GM12878 (cell line): ENCODE measurements around the gene ZNF763. TPM values are rescaled to one million over a fixed set of nuclear protein-coding genes. Genes with fewer than 3 reads are reported as not detected.
A peak's percentile ranks its signal among the peaks of the same experiment; 100 is the strongest.

Source experiments
- ATAC-seq: fragments of 200-7000 bp; cut with Tn5 transposase; 3 replicates; pipeline ENCODE4 v1.9.1; 2020; ENCODE audit warnings: mild to moderate bottlenecking, moderate library complexity
- BruUV-seq: library from RNA; stranded (reverse); fragments of 400-500 nt; replicated peaks from 2 replicates; lab custom pipeline; 2021; lab: Mats Ljungman, UMichigan
- CTCF ChIA-PET: fragments of 300-600 bp; sonication (Branson Sonifier 250); formaldehyde crosslinking; extraction: SDS; loops from one replicate; lab custom pipeline; 2021; ENCODE audit warnings: inconsistent platforms; lab: Yijun Ruan, JAX
- POLR2A ChIA-PET: fragments of 350-600 bp; formaldehyde crosslinking; extraction: SDS; loops from one replicate; lab custom pipeline; 2021; ENCODE audit warnings: inconsistent platforms; lab: Charles Lee
- RAD21 ChIA-PET: fragments of 300-600 bp; sonication (Branson Sonifier 250); formaldehyde crosslinking; loops from one replicate; lab custom pipeline; 2023; ENCODE audit warnings: antibody characterized with exemption; ENCODE audit not compliant: unreplicated experiment; lab: Charles Lee
- SMC1A ChIA-PET: fragments of 300-600 bp; sonication (Branson Sonifier 250); formaldehyde crosslinking; loops from one replicate; lab custom pipeline; 2023; ENCODE audit not compliant: unreplicated experiment, uncharacterized antibody; lab: Charles Lee
- DNase-seq: peaks from one replicate; pipeline ENCODE4 v3.0.0-alpha.2; 2011; ENCODE audit warnings: low read depth, low spot score
- FAIRE-seq: peaks from 3 replicates; lab custom pipeline; 2011; peaks lifted over from hg19 to GRCh38; lab: Jason Lieb, UNC
- H2AFZ ChIP-seq: 2 replicates; pipeline ENCODE4 v1.6.0; 2011; ENCODE audit warnings: low read depth, low read length, control low read depth; ENCODE audit not compliant: control insufficient read depth
- H3K27ac ChIP-seq: 2 replicates; pipeline ENCODE4 v1.5.1; 2011; ENCODE audit warnings: control low read depth; ENCODE audit not compliant: control insufficient read depth, insufficient read depth
- H3K27me3 ChIP-seq, 2 experiments: replicated peaks in 1 of 2; 2 replicates each; pipeline versions ENCODE4 v1.6.0 to v1.6.1; 2011; ENCODE audit warnings: low read length in 1 of 2; ENCODE audit not compliant: control insufficient read depth in 2 of 2, insufficient read depth in 2 of 2
- H3K36me3 ChIP-seq, 2 experiments: 2 replicates each; pipeline ENCODE4 v1.5.1; 2011; ENCODE audit warnings: low read length in 1 of 2; ENCODE audit not compliant: control insufficient read depth in 2 of 2, insufficient read depth in 2 of 2
- H3K4me1 ChIP-seq: 2 replicates; pipeline ENCODE4 v1.6.1; 2011; ENCODE audit warnings: mild to moderate bottlenecking, low read length, moderate library complexity, mixed read lengths; ENCODE audit not compliant: control insufficient read depth, insufficient read depth
- H3K4me2 ChIP-seq: 2 replicates; pipeline ENCODE4 v1.6.0; 2011; ENCODE audit warnings: control low read depth; ENCODE audit not compliant: control insufficient read depth, insufficient read depth
- H3K4me3 ChIP-seq: fragments of 200-600 bp; sonication (generic); 2 replicates; pipeline ENCODE4 v1.5.1; 2016
- H3K79me2 ChIP-seq: 2 replicates; pipeline ENCODE4 v1.6.0; 2011; ENCODE audit warnings: low read length; ENCODE audit not compliant: control insufficient read depth, insufficient read depth
- H3K9ac ChIP-seq: 2 replicates; pipeline ENCODE4 v1.8.0; 2011; ENCODE audit warnings: low read length, control low read depth, mixed read lengths; ENCODE audit not compliant: control insufficient read depth, insufficient read depth
- H3K9me3 ChIP-seq: replicated peaks from 3 replicates; pipeline ENCODE4 v1.5.1; 2011; ENCODE audit warnings: mild to moderate bottlenecking, low read length; ENCODE audit not compliant: control insufficient read depth, insufficient read depth
- H4K20me1 ChIP-seq: 2 replicates; pipeline ENCODE4 v1.6.0; 2011; ENCODE audit not compliant: control insufficient read depth, insufficient read depth
- ASH2L ChIP-seq: fragments of 300-600, 200-600 bp; sonication (generic); IDR thresholded peaks from 2 replicates; pipeline ENCODE4 v1.6.1; 2017; ENCODE audit warnings: low read depth, mild to moderate bottlenecking, borderline replicate concordance
- CTCF ChIP-seq, 3 experiments: IDR thresholded peaks in 2 of 3; conservative IDR thresholded peaks in 1 of 3; 2 replicates each; pipeline ENCODE4 v1.5.1; 2011; ENCODE audit warnings: low read depth in 3 of 3, low read length in 3 of 3, mild to moderate bottlenecking in 3 of 3, control low read depth in 2 of 3, moderate library complexity in 2 of 3, inconsistent platforms in 1 of 3, mixed read lengths in 1 of 3; ENCODE audit not compliant: control insufficient read depth in 2 of 3, insufficient read depth in 1 of 3; ENCODE audit errors: extremely low read depth in 1 of 3
- ETV6 ChIP-seq, 2 experiments: fragments of 450-650 bp in 1 of 2; IDR thresholded peaks in 1 of 2; conservative IDR thresholded peaks in 1 of 2; 2 replicates each; pipeline ENCODE4 v1.6.1; 2014; ENCODE audit warnings: antibody characterized with exemption in 1 of 2, borderline replicate concordance in 1 of 2, low read depth in 1 of 2, mild to moderate bottlenecking in 1 of 2, moderate library complexity in 1 of 2
- IKZF2 ChIP-seq, 2 experiments: fragments of 450-650 bp; IDR thresholded peaks; 2 replicates each; pipeline ENCODE4 v1.6.1; 2017; ENCODE audit warnings: mild to moderate bottlenecking in 2 of 2, moderate library complexity in 2 of 2
- JUND ChIP-seq: IDR thresholded peaks from 2 replicates; pipeline ENCODE4 v1.6.1; 2012; ENCODE audit warnings: low read depth, mild to moderate bottlenecking, low read length, improper control_type of control experiment, moderate library complexity
- NFIC ChIP-seq: IDR thresholded peaks from 2 replicates; pipeline ENCODE4 v1.6.1; 2012; ENCODE audit warnings: low read depth, mild to moderate bottlenecking, inconsistent platforms, low read length, moderate library complexity
- NKRF ChIP-seq: fragments of 450-650 bp; conservative IDR thresholded peaks from 2 replicates; pipeline ENCODE4 v1.6.1; 2017; ENCODE audit warnings: mild to moderate bottlenecking, moderate library complexity
- NR2C1 ChIP-seq: fragments of 450-650 bp; IDR thresholded peaks from 2 replicates; pipeline ENCODE4 v1.6.1; 2017; ENCODE audit warnings: antibody characterized with exemption, mild to moderate bottlenecking, moderate library complexity
- PAX8 ChIP-seq: fragments of 450-650 bp; IDR thresholded peaks from 2 replicates; pipeline ENCODE4 v1.6.1; 2017; ENCODE audit warnings: mild to moderate bottlenecking, moderate library complexity
- SREBF1 ChIP-seq: IDR thresholded peaks from 2 replicates; pipeline ENCODE4 v1.6.1; 2012; ENCODE audit warnings: mild to moderate bottlenecking, low read length
- SUZ12 ChIP-seq: fragments of 200-600 bp; sonication (generic); IDR thresholded peaks from one replicate; pipeline ENCODE4 v1.6.1; 2018; ENCODE audit warnings: antibody characterized with exemption, mild to moderate bottlenecking; ENCODE audit not compliant: unreplicated experiment
- ZNF384 ChIP-seq: IDR thresholded peaks from 2 replicates; pipeline ENCODE4 v1.6.1; 2012; ENCODE audit warnings: low read depth, mild to moderate bottlenecking, low read length, improper control_type of control experiment, borderline replicate concordance
- ZNF622 ChIP-seq: fragments of 450-650 bp; IDR thresholded peaks from 2 replicates; pipeline ENCODE4 v1.6.1; 2017; ENCODE audit warnings: mild to moderate bottlenecking, inconsistent platforms
- ZNF687 ChIP-seq: fragments of 450-650 bp; IDR thresholded peaks from 2 replicates; pipeline ENCODE4 v1.6.1; 2017; ENCODE audit warnings: mild to moderate bottlenecking, moderate library complexity
- ZSCAN29 ChIP-seq: fragments of 450-650 bp; IDR thresholded peaks from 2 replicates; pipeline ENCODE4 v1.6.1; 2017; ENCODE audit warnings: mild to moderate bottlenecking, moderate library complexity
- ZZZ3 ChIP-seq: IDR thresholded peaks from 2 replicates; pipeline ENCODE4 v1.6.1; 2011; ENCODE audit warnings: low read depth; ENCODE audit not compliant: control insufficient read depth, insufficient read length
- WGBS: methylation state at CpG from one replicate; pipeline ENCODE4 v1.1.6; 2016; ENCODE audit warnings: low lambda C conversion rate; ENCODE audit not compliant: insufficient replicate concordance, insufficient coverage; ENCODE audit errors: missing lambda C conversion rate; 5-methylcytosine and 5-hydroxymethylcytosine counted together
- in situ Hi-C: fragments of 300-500 bp; cut with MboI; formaldehyde crosslinking; loops from 9 replicates; pipeline ENCODE4 v1.14.3; 2018; ENCODE audit warnings: mixed read lengths
- intact Hi-C: fragments of 100-400 bp; cut with micrococcal nuclease; formaldehyde crosslinking; loops from one replicate; pipeline ENCODE4 v1.14.2; 2022; ENCODE audit not compliant: unreplicated experiment
- polyA plus RNA-seq, 11 experiments: library from polyadenylated mRNA; depleted of rRNA in 4 of 11; unstranded in 6 of 11; stranded (reverse) in 5 of 11; fragments of >200 nt; fragmentation: Nextera tagmentation in 4 of 11; fragmentation: Illumina TruSeq in 1 of 11; extraction: Ambion mirVana in 4 of 11; extraction: Trizol in 1 of 11; gene quantifications; 1 replicate in 1 of 11; 2 replicates in 10 of 11; pipeline versions ENCODE4 v1.2.1 to v1.2.3, GENCODE V29; 2011 to 2016; ENCODE audit warnings: inconsistent platforms in 2 of 11, missing spikeins in 2 of 11, low read depth in 1 of 11
- total RNA-seq, 4 experiments: library from RNA; depleted of rRNA in 3 of 4; stranded (reverse); fragments of >200 nt in 3 of 4; fragmentation: Illumina TruSeq in 1 of 4; extraction: Trizol in 1 of 4; gene quantifications; 2 replicates each; pipeline versions ENCODE4 v1.2.1 to v1.2.3, GENCODE V29; 2013 to 2021

The ZNF763 gene
- total and polyA plus RNA-seq, 10 of the 15 experiments (the other 5 are each of a cell fraction or from before 2014, with no cell fraction given), result 0.62 to 1.8 (median 1.1) TPM

- peak overlapping the region; percentile 61; the same call in 1 of the 2 replicates for H3K4me2 ChIP-seq
- H3K27ac ChIP-seq, result no peak overlapping the region
- FAIRE-seq (no peak), DNase-seq (no peak), ATAC-seq (no peak)
- no peak overlapping the region for H3K9ac ChIP-seq
- SMC1A ChIA-PET, result interaction anchor here (1.5 to 8.0 kb wide), 2 partner anchors 34 to 62 kb away, joined by 3 to 133 read pairs; no protein-coding TSS in a partner anchor
- POLR2A ChIA-PET, result interaction anchor here (0.6 to 0.9 kb wide), 2 partner anchors 37 to 840 kb away, joined by 3 to 5 read pairs; partner anchors contain the start of gene ZNF763
- H3K79me2 ChIP-seq, result peaks cover 28% of the 10 kb centered on the region
- H3K36me3 ChIP-seq, result no peaks in the 10 kb centered on the region; a peak in 1 of 4 replicates
- no peaks in the 10 kb centered on the region for H3K27me3 ChIP-seq
- in situ Hi-C loops, result no loop called here
- no TSS peak for BruUV-seq
- H3K9me3 ChIP-seq, result peaks cover 26% of the 10 kb centered on the region
- WGBS, result 78% methylated on average over 3 of the region's 3 CpGs
- RAD21 ChIA-PET, result interaction anchor here (0.7 to 2.0 kb wide), 6 partner anchors 36 to 214 kb away, joined by 3 to 6 read pairs (median 4); partner anchors contain the start of gene ZNF20
- H3K4me1 ChIP-seq, result peaks cover 3% of the 10 kb centered on the region; the same call in 1 of the 2 replicates
- no peaks in the 10 kb centered on the region for H4K20me1 ChIP-seq
- H3K4me3 ChIP-seq, result 0 out of 2 replicates have a peak overlapping the region, but pooled peaks have one; percentile 96
- no peak overlapping the region for H2AFZ ChIP-seq
- CTCF ChIA-PET, result interaction anchor here (1.2 to 1.3 kb wide), 3 partner anchors 61 to 214 kb away, joined by 3 to 6 read pairs (median 3); no protein-coding TSS in a partner anchor
- intact Hi-C loops, result loop anchor here (10.0 kb wide), 1 partner anchor 362 kb away; no protein-coding TSS in a partner anchor
- TF ChIP-seq ASH2L, result no peak
- TF ChIP-seq ZSCAN29, result no peak
- no peak for TF ChIP-seq IKZF2 (IDR thresholded peaks at IDR 0.05)
- TF ChIP-seq PAX8, result no peak
- no peak for TF ChIP-seq NKRF
- no peak for TF ChIP-seq CTCF (IDR thresholded peaks at IDR 0.05 in 2 of 3, conservative IDR thresholded peaks at IDR 0.05 in 1 of 3; ENCODE audit: control insufficient read depth in 2 of 3, extremely low read depth in 1 of 3, insufficient read depth in 1 of 3, low read depth in 3 of 3, low read length in 3 of 3)
- no peak for TF ChIP-seq ETV6 (conservative IDR thresholded peaks at IDR 0.05 in 1 of 2, IDR thresholded peaks at IDR 0.05 in 1 of 2; ENCODE audit: borderline replicate concordance in 1 of 2, low read depth in 1 of 2)
- TF ChIP-seq JUND, result no peak
- no peak for TF ChIP-seq SREBF1
- no peak for TF ChIP-seq ZNF384
- no peak for TF ChIP-seq ZZZ3
- TF ChIP-seq NR2C1, result no peak
- TF ChIP-seq ZNF687, result no peak
- no peak for TF ChIP-seq NFIC
- no peak for TF ChIP-seq ZNF622
- no peak for TF ChIP-seq SUZ12
These were observed 37.6 kb upstream of the ZNF763 start for GRCh38 chr19:11927227-11927626.
